CD4-positive, alpha-beta T cell treated with Interleukin-4 for 1 hour (primary cell): ENCODE measurements around the gene LMTK3.

Experiments
- DNase-seq, 2 donors: peaks; one replicate each; pipeline ENCODE4 v3.0.0-alpha.2; 2020 to 2022

The LMTK3 gene

GRCh38 chr19:48468772-48469288 is 42.8 kb downstream of the LMTK3 start:
- DNase-seq: peak; percentile 100

GRCh38 chr19:48466561-48467325 is 44.9 kb downstream of the LMTK3 start:
- DNase-seq: no peak

DNA sequence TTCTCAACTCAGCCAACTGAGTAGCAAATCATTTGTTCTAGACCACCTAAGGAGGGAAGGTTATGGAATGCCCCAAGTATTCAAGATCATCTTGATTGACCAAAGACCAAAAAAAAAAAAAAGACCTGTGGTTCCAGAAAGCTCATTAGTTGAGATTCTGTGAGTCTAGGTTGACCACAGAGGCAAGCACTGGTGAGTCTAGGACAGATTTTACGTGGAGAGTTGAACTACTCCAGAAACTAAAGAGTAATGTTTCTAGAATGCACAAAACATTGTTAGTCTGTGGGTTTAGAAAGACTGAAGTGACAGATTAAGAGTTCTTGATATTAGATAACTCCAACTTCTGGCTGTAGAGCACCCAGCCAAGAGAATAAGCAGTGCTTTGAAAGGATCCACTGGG is 46.4 kb downstream of the LMTK3 start:
- DNase-seq: no peak

DNA sequence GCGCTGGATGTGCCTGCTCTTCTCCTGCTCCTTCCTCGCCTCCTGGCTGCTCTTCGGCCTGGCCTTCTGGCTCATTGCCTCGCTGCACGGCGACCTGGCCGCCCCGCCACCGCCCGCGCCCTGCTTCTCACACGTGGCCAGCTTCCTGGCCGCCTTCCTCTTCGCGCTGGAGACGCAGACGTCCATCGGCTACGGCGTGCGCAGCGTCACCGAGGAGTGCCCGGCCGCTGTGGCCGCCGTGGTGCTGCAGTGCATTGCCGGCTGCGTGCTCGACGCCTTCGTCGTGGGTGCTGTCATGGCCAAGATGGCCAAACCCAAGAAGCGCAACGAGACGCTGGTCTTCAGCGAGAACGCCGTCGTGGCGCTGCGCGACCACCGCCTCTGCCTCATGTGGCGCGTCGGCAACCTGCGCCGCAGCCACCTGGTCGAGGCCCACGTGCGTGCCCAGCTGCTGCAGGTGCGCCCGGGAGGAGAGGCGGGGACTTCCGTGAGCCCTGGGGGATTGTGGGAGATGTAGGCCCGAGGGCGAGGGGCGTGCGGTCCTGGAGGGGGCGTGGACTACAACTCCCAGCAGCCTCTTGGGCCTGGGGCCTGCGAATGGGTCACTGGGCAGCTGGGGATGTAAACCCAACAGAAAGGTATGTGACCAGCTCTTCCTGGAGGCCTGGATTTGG is 49.5 kb downstream of the LMTK3 start:
- DNase-seq: no peak

DNA sequence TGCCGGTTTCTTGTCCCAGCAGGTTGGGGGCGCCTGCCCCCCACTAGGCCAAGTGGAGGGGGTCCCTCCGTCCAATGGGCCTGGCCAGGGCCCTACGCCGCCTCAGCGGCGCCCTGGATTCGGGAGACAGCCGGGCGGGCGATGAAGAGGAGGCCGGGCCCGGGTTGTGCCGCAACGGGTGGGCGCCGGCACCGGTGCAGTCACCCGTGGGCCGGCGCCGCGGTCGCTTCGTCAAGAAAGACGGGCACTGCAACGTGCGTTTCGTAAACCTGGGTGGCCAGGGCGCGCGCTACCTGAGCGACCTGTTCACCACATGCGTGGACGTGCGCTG is 50.0 kb downstream of the LMTK3 start:
- no peak for DNase-seq

GRCh38 chr19:48458016-48458415 is 53.6 kb downstream of the LMTK3 start:
- DNase-seq: no peak

DNA sequence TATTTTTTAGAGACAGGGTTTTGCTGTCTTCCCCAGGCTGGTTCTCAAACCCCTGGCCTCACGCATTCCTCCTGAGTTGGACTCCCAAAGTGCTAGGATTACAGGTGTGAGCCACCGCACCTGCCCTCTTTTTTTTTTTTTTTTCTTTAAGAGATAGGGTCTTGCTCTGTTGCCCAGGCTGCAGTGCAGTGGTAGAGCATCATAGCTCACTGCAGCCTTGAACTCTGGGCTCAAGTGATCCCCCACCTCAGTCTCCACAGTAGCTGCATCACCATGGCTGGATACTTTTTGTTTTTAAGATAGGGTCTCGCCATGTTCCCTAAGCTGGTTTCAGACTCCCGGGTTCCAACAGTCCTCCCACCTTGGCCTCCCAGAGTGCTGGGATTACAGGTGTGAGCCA is 54.8 kb downstream of the LMTK3 start:
- no peak for DNase-seq

DNA sequence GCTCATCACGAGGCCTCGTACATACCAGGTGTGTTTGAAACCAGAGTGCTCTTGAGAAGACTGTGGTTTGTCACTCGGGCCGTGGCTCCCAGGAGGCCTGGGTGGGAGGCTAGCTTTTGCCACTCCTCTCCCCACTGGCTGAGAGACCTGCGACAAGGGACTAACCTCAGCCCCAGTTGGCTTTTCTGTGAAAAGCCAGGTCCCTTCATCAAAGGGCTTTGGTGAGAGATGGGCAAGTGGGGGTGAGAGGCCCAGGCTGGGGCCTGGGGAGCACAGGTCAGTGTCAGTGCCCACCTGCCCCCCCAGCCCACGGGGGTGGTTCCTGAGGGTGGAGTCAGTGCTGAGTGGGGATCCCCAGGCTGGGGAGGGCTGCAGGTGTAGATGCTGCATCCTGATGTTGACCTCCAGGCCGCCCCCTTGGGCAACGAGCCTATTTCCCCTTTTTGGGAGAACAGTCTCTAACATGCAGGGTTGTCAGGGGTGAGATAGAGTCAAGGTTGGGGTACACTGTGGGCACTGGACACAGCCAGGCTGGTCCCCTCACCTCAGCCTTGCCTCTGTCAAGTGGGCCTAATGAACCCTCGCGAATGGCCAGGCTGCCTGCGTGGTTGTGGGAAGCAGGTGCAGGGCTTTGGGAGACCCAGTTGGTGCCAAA is 55.6 kb downstream of the LMTK3 start:
- DNase-seq: no peak

DNA sequence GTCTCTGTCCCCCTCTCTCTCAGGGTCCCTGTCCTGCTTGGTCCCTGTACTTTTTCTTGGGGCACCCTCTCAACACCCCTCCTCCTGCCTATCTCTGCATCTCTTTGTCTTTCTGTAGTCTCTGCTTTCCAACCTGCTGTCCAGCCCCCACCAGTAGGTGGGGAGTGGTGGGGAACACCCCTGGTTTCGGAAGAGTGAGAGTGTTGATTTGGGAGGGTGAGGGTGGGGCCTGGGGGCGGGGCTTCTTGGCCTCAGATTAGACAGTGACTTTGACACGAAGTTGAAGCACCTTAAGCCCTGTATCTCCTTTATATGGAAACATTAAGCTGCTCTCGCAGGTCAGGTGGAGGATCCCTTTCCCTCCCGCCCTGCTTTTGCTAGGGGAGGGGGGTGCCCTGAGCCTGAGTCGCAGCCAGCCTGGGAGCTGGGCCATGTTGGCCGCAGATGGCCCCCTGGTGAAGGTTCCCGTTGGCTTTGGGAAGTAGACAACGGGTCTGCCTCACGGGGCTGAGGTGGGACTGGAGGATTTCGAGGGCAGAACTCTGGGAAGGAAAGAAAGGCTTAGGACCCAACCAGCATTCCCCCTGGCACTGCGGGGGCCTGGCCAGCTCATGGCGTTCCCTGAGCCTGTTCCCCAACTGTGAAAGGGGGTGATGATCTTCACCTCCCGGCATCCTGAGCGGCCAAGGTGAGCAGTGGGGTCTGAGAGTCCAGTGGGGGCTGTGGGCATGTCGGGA is 56.3 kb downstream of the LMTK3 start, which contains the start of gene KCNJ14:
Gene KCNJ14, plus strand, starts transcription at position 404 of the 737 bp plus-strand sequence. CDS start 6,151 bp downstream, outside the sequence.
- no peak for DNase-seq

DNA sequence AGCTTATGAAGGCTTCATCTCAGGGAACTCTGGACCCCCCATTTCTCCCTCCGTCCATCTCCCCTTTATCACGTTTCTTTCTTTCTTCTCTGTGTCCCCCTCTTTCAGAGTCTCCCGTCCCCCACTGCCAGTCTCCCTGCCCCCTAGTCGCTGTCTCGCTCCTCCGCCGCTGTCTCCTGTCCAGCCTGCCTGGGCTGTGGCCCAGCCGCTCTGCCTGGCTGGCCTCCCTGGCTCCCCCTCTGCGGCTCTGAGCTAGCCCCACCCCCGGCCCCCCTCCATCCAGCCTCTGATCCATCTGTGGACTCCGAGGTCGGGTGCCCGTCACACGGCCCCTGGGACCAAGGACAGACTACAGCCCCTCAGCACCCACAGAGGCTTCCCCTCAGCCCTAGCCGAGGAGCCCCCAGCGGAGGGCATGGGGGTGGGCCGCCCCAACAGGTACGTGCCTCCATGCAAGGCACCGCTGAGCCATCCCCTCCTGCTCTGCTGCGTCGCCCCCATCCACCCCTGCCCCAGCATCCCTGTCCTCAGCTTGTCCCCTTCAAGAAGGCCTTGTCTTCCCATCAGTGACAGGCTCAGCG is 57.4 kb downstream of the LMTK3 start:
- DNase-seq: no peak

DNA sequence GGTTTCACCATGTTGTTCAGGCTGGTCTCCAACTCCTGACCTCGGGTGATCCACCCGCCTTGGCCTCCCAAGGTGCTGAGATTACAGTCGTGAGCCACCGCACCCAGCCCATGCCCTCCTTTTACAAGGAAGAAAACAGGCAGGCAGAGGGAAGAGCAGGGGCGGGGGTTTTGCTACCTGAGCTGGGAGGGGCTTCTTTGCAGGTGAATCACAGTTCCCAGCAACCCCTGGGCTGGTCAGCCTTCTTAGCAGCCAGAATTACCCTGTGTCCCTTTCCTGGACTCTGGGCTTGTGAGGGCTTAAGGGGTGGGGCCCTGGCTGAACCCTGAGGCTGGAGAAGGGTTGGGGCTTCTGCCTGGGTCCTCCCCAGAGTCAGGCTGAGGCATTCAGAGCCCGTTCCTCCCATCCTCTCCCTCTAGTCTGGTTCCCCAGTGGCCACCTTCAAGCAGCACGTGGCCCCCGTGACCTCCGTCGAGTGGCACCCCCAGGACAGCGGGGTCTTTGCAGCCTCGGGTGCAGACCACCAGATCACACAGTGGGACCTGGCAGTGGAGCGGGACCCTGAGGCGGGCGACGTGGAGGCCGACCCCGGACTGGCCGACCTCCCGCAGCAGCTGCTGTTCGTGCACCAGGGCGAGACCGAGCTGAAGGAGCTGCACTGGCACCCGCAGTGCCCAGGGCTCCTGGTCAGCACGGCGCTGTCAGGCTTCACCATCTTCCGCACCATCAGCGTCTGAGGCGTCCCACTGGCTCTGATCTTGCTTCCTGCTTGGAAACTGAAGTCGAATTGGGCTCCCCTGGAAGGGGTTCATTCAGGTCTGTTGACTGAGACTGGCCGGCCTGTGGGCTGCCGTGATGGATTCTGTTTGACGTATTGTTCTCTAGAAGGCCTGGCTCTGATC is 59.1 kb downstream of the LMTK3 start:
- no peak for DNase-seq

GRCh38 chr19:48451624-48452023 is 60.0 kb downstream of the LMTK3 start:
- DNase-seq: no peak

DNA sequence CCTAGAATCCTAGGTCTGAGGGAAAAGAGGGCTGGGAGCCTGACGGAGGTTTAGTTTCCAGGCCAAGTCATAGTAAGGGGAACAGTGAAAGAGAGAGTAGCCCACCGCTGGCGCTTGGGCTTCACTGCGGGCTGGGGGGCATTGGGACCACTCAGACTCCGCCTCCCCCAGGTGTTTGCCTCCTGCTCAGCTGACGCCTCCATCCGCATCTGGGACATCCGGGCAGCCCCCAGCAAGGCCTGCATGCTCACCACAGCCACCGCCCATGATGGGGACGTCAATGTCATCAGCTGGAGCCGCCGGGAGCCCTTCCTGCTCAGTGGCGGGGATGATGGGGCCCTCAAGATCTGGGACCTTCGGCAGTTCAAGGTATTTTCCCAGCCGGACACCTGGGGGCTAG is 60.8 kb downstream of the LMTK3 start:
- no peak for DNase-seq

DNA sequence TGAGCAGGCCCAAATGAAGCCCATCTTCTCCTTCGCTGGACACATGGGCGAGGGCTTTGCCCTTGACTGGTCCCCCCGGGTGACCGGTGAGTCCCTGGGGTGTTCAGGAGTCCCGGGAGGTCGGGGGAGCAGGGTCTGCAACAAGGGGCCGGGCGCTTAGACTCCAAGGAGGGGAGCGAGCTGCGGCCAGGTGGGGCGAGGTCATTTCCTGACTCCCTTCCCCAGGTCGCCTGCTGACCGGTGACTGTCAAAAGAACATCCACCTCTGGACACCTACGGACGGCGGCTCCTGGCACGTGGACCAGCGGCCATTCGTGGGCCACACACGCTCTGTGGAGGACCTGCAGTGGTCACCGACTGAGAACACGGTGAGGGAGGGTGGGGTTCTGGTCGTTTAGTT is 61.2 kb downstream of the LMTK3 start:
- no peak for DNase-seq

- DNase-seq: no peak
These were observed 63.1 kb downstream of the LMTK3 start for GRCh38 chr19:48448563-48448962.

GRCh38 chr19:48446579-48446978 is 65.1 kb downstream of the LMTK3 start:
- DNase-seq: no peak

DNA sequence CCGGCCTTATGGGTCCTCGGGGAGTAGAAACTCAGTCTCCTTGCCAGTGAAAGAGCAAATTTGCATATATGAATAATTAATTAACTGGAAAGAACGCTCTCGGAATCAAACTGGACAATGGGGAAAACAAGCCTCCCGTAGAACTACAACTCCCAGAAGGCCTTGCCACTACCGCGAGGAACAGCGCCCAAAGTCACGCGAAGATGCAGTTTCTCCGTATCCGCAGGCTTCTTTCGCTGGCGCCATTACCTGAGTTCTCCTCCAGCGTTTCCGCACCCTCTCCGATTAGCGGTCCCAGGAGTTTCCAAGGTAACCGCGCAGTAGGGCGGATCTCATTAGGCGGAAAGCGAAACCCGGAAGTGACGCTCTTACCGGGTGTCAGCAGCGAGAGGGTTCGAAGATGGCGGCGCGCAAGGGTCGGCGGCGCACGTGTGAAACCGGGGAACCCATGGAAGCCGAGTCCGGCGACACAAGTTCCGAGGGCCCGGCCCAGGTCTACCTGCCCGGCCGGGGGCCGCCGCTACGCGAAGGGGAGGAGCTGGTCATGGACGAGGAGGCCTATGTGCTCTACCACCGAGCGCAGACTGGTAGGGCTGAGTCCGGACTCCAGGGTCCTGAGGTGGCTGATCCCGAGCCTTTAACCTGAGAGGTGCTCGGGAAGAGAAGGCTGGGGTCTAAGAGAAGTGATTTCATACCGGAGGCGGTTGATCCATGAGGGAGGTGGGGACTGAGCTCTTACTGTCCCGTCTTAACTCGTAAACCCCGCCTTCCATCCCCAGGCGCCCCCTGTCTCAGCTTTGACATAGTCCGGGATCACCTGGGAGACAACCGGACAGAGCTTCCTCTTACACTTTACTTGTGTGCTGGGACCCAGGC is 65.8 kb downstream of the LMTK3 start, which contains the start of gene GRWD1:
Gene GRWD1, plus strand, starts transcription at position 378 of the 876 bp plus-strand sequence. Its CDS starts 23 bp downstream, at position 401.
- peak; percentile 96 to 97 for DNase-seq

DNA sequence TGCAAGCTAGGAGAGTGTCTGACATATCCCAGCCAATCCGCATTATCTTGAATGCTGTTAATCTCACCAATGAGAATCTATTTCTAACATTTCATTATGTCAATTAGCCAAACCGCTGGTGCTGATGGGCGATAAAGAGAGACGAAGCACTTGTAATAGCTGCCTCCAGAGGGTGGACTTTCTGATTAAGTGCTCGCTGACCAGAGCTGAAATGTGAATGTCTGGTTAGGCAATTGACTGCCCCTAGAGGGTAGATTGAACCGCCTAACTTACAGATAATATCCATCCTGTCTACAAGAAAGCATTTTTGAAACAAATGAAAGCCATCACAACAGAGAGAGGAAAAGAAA is 66.4 kb downstream of the LMTK3 start:
- peak in 1 of 2 donors; percentile 17 for DNase-seq

DNA sequence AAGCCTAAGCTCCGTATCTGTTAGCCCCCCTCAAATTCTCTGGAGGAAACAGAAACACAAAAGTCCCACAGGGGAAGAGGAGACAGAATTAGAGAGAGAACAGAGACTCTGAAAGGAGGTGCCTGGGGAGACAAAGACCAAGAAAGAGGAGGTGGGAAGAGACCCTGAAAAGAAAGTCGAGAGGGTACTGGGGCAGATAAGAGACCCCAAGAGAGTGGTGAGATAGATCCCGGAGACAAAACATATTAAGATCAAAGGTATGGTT is 66.8 kb downstream of the LMTK3 start:
- DNase-seq: no peak

DNA sequence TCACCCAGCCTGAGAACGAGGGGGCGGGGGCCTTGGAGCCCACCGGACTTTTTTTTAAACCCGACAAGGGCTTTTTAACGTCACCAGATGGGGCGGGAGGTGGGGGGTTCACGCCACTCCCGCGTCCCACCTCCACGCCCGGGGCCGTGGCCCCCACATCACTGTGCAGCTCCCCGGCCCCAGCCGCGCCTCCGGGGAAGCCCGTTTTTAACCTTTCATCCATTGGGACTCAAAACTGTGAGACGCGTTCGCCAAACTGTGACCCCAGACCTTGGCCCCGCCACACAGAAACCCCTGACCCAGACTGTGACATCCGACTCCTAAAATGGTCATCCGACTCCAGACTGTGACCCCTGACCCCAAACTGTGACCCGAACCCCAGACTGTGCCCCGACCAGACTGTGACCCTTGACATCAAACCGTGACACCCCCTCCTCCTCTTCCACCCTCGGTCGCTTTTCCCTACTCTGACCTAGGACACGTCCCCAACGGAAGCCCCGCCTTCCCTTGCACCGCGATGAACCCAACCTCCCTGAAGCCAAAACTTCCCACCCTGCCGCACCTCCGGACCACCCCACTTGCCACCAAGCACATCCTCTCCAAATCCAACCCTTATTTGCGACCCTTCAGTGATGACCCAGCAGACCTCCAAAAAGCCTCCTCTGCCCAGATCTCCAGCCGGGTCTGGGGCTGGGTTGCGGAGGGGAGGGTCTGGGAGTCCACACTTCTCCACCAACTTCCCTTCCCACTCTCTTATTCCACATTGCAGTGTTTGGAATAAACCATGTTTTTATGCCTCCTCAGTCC is 67.3 kb downstream of the LMTK3 start:
- DNase-seq: peak in 1 of 2 donors; percentile 12
